Ramos (cell line): ENCODE results near the gene SGCG.
"Not testable (repeated sequence)": the region's sequence is repeated elsewhere in the genome, so short reads cannot be mapped to it uniquely, and the experiment has no call there.

Experiments used
- in situ Hi-C: fragments of 300-500 bp; cut with MboI; formaldehyde crosslinking; loops from one replicate; pipeline ENCODE4 v1.14.3; 2022; ENCODE audit warnings: low sequenced_read_pairs; ENCODE audit not compliant: unreplicated experiment

The SGCG gene

GRCh38 chr13:23203516-23203915, 22.7 kb downstream of the SGCG start:
- in situ Hi-C loops, result no loop called here

- in situ Hi-C loops, result no loop called here
Measured at GRCh38 chr13:23205807-23206206, 25.0 kb downstream of the SGCG start.

GRCh38 chr13:23212671-23213070, 31.9 kb downstream of the SGCG start:
- in situ Hi-C loops, result no loop called here

GRCh38 chr13:23231241-23231640, 50.5 kb downstream of the SGCG start:
- in situ Hi-C loops, result no loop called here

GRCh38 chr13:23235994-23236393, 55.2 kb downstream of the SGCG start:
- in situ Hi-C loops, result no loop called here

- in situ Hi-C loops, result no loop called here
Measured at GRCh38 chr13:23243066-23243465, 62.3 kb downstream of the SGCG start.

GRCh38 chr13:23248410-23248809, 67.6 kb downstream of the SGCG start:
- in situ Hi-C loops, result not testable (repeated sequence)

GRCh38 chr13:23254506-23254905, 73.7 kb downstream of the SGCG start:
- in situ Hi-C loops, result no loop called here

GRCh38 chr13:23267571-23267970, 86.8 kb downstream of the SGCG start:
- in situ Hi-C loops, result no loop called here

- in situ Hi-C loops, result no loop called here
Measured at GRCh38 chr13:23268441-23268840, 87.7 kb downstream of the SGCG start.

GRCh38 chr13:23271331-23271730, 90.6 kb downstream of the SGCG start:
- in situ Hi-C loops, result no loop called here

- in situ Hi-C loops, result no loop called here
Measured at GRCh38 chr13:23273498-23273897, 92.7 kb downstream of the SGCG start.

- in situ Hi-C loops, result no loop called here
Measured at GRCh38 chr13:23279321-23279720, 98.5 kb downstream of the SGCG start.

GRCh38 chr13:23288564-23288963, 107.8 kb downstream of the SGCG start:
- in situ Hi-C loops, result no loop called here

GRCh38 chr13:23288995-23289394, 108.2 kb downstream of the SGCG start:
- in situ Hi-C loops, result no loop called here

GRCh38 chr13:23289917-23290357, 109.2 kb downstream of the SGCG start:
- in situ Hi-C loops, result no loop called here

GRCh38 chr13:23292586-23292985, 111.8 kb downstream of the SGCG start:
- in situ Hi-C loops, result no loop called here

GRCh38 chr13:23314837-23315236, 134.1 kb downstream of the SGCG start:
- in situ Hi-C loops, result not testable (repeated sequence)

- in situ Hi-C loops, result no loop called here
Measured at GRCh38 chr13:23319883-23320224, 139.1 kb downstream of the SGCG start.

- in situ Hi-C loops, result no loop called here
Measured at GRCh38 chr13:23320926-23321534, 140.3 kb downstream of the SGCG start.

GRCh38 chr13:23321535-23322241, 140.9 kb downstream of the SGCG start:
- in situ Hi-C loops, result no loop called here
